Measurements from ENCODE around the gene SPEF2.
"Not testable (repeated sequence)": the region's sequence is repeated elsewhere in the genome, so short reads cannot be mapped to it uniquely, and the experiment has no call there.

The SPEF2 gene

DNA sequence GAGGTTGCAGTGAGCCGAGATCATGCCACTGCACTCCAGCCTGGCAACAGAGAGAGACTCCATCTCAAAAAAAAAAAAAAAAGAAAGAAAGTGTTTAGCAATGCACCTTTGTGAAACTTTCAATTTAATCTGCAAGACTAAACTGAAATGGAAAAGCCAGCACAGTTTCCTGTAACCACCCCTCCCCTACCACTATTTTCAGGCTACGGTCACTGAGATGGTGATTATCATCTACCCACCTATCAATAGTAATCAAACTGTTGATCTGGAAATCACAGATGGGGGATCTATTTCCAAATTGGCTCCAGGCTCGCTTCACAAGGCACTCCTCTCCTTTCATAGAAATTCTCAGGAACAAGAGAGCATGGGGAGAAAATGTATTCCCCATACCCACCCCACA lies 208.4 kb downstream of the SPEF2 start:
- no peak for DNase-seq

DNA sequence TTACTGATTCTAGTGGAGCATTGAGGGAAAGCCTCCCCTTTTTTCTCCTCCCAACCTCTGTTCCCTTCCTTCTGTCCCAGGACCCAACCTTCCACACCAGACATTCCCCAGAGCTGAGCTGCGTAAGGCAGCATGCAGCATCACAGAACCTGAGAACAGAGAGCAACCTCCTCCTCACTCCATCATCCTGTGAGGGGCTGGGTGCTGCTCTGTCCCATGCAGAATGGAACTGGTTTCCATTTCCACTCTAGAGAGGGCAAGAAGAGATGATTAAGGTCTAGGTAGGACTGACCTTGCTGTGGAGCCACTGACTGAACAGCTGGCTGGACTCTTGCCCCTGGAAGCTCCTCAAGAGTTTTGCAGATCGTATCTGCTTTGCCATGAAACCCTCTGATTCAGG lies 208.9 kb downstream of the SPEF2 start:
- no peak for DNase-seq

DNA sequence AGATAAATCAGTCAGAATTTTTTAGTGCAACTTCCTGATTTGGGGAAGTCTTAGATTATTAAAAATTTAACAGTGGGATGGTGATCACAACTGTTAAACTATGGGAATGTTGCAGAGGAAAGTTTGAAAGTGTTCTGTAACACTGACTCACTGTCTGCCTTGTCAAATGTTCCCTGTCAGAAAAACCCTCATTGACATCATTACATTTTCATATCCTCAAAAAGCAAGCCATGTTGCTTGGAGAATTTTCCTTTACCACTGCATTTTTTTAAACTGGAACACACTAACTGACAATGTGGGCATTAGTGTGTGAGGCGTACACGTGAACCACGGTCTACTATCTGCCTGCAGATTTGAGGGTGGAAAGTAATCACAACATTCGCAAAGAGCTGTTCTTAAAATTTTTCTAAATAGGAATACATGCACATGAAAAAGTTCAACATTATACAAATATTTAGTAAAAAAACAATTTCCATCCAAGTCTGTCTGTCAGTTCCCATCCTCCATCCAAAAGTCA lies 210.5 kb downstream of the SPEF2 start:
- no peak for DNase-seq

DNA sequence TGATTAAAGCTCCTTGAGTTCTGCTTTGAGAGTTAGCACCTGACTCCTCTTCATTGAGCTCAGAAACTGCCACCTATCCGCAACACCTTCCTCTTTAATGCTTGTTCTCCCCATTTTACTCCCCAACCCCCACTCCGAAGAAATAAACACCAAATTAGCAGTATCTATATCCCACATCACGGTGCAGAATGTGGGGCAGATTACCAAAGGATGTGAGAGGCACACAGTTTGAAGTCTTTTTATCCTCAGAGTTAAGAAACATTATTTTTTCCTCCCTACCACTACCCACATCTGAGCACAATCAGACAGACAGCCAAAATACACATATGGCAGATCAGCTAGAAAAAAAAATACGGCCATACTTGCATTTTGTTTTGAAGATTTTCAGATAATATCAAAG lies 212.9 kb downstream of the SPEF2 start:
- DNase-seq = peak; percentile 83

DNA sequence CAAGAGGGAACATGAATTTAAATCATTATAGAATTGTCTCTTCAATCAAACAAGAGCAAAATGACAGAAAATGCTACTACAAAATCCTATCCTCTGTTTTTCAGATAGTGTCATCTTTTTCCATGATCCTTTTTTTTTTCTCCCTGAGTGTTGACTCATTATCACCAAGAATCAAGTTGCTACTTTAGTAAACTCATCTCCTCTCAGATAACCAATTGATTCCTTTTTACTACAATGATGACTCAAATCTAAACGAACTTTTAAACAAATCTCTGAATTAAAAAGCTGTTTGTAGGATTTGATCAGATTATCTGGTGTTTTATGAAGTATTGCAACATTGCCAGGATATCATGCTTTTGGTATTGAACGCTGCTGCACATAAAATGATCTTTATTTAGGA lies 215.1 kb downstream of the SPEF2 start:
- peak; percentile 61 for DNase-seq

DNA sequence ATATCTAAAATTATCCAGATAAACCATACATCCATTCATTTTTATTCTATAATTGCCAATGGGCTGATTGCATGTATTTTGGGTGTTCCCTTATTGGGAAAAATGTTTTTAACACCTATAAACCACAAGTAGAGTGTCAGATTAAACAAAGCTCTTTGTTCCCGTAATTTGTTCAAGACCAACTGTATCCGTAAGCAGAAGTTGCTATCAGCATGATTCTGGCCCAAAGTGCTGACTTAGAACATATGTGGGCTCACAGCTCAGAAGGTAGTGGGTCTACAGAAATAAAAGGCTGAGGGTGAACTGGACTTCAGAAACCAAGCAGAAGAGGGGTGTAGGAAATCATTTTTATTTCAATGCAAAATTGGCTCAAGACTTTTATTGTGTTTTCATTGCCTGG lies 215.6 kb downstream of the SPEF2 start:
- DNase-seq = no peak

DNA sequence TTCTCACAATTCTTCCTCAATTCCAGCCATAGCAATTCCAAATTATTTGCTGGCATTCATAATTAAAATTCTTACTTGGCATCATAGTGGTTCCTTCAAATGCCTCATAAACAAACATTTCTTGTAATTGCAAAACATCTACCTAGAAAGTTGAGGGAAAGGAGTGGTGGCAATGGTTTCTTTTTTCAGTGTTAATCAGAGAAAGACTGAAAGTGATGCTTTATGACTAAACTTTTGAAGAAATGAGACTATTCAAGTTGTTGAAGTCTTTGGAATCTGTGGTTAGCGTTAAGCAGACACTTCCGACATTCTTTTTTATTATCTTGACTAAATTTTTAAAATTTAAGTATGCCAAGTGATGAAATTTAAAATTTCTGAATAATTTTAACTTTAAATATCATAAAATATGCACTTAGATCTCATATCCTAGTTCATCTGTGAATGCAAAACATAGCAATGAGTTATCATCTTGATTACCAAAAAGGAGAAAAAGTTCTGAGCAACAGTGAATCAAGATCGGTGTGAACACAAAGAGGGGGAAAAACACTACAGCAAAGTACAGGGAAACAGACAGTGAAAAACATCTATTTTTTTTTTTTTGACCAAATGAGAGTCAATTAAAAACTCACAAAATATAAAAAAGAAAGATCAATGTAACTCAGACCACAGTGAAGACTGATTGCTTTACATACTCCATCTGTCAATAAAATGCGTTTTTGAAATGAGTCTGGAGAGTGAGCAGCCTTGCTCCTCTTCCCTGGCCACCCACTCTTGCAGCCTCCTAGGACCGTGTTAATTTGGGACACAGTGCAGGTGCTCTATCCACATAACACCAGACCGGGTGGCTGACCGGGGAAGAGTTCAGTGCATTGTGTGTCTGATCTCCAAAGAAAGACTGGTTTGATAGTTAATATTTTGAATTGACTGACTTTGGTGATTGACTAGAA lies 218.4 kb downstream of the SPEF2 start:
- DNase-seq = peak; percentile 76

DNA sequence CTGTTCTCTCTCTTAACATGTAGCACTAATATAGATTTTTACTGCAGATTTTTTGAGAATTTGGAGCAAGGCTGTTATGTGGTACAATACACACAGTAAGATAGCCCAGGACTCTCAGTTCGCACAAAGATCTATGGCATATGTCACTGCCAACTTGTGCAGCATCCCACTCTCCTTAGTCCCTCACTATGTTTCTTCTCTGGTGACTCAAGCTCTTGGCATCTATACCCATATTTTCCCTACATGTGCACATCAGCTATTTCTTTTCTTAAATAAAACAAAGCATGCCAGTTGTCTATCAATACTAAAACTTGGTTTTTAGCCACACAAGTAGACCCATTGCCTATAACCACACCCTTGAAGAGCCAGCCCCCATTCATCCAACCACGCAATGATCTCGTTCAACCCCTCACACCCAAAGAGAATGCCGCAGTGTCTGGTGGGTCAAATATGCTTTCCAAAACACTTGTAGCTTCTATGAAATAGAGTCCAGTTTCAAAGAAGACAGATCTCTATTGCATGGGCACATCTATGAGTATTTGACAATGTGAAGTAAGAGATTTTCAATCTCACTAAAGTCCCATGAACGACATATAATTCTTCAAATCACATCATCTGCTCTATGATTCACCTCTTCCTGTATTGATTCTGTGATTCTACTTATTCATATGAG lies 220.8 kb downstream of the SPEF2 start:
- no peak for DNase-seq

DNA sequence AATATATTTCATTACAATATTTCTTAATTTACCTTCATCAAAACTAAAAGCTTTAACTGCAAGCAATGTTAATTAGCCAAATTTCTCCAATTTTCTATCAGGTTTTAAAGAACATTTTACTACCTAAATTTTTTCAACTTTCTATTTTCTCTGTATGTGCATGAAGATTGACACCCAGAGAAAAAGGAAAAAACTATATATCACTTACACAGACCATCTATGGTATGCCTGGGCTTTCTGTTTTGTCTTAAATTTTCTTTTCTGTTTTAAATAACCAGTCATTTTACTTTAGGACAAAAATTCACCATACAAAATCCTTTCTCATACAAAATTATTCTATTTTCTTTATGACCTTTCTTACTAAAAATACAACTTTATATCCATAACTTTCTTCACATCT lies 225.2 kb downstream of the SPEF2 start:
- DNase-seq = no peak

DNA sequence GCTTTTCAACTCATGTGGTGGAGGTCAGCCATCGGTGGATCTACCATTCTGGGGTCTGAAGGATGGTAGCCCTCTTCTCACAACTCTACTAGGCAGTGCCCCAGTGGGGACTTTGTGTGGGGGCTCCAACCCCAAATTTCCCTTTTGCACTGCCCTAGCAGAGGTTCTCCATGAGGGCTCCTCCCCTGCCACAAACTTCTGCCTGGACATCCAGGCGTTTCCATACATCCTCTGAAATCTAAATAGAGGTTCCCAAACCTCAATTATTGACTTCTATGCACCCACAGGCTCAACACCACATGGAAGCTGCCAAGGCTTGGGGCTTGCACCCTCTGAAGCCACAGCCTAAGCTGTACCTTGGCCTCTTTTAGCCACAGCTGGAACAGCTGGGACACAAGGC lies 227.8 kb downstream of the SPEF2 start:
- DNase-seq = not testable (repeated sequence)

DNA sequence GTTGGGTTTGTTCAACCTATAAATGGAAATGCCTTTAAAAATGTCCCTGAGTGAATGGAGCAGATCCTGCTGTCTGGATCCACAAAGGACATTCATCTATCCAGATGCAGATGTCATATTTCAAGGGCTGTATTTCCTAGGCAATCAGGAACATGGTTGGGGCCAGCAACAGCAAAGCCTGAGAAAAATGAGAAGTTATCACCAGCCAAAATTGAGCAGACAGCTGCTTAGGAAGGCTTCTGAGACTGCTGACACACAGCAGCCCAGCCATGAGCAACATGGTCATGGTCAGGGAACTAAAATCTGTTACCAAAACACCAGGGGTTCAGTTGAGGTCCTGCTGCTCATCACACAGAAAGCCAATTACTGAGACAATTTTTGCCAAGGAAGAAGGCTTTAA lies 229.8 kb downstream of the SPEF2 start:
- no peak for DNase-seq

DNA sequence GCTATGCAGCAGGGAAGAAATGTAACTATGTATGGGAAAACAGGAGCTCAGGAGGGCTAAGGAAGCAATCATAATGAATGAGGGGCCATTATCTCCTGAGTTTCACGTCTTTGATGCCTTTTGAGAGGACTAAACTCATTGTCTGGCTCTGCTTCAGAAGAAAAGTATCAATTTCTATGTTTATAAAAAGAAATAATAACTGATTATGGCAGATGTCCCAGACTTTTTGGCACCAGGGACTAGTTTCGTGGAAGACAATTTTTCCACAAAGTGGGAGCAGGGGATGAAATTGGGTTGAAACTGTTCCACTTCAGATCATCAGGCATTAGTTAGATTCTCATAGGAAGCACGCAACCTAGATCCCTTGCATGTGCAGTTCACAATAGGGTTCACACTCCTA lies 230.3 kb downstream of the SPEF2 start:
- no peak for DNase-seq

DNA sequence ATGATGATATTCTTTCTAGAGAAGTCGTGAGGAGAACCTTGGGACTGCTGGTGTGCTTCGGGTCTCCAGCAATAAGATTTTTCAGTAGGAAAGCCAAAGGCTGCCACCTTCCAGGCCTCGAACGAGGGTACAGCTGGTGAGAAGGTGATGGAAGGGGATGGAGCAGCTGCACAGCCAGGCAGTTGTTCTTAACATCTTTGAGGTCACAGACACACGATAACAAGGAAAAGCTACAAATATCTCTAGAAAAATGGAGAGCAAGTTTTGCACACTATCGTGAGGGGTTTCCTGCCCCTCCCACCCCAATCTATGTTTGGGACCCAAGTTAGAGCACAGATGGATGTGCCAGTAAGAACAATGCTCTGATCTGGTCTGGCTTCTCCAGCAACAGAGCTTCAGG lies 232.2 kb downstream of the SPEF2 start:
- DNase-seq = no peak

DNA sequence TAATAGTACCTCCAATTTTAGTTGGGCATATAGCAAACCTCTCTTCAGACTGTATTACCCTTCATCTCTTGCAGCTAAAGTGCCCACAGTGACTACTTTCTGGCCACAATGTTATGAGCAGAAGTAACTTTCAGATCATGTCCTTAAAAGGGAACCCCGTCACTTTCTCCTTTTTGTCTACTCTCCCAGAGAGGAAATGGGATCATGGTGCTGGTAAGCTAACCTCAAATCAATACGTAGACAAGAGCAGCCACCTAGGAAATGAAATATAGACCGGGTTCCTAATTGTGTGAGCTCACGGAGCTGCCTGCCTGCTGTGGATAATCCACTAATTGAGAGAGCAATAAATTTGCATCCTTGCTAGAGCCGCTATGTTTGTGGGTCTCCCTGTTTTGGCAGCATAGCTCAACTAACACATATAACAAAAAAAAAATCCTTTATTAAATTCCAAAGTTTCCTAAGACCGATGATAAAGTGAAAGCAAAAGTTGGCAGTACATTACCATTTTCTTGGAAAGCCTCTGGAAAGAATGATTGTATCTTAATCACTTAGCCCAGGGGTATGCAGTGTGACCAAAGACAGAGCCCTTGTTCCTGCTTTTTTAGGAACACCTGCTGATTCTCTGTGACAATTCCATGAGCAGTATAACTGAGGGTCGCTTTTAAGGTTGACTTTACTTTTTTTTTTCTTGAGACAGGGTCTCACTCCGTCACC lies 233.5 kb downstream of the SPEF2 start:
- DNase-seq = no peak

DNA sequence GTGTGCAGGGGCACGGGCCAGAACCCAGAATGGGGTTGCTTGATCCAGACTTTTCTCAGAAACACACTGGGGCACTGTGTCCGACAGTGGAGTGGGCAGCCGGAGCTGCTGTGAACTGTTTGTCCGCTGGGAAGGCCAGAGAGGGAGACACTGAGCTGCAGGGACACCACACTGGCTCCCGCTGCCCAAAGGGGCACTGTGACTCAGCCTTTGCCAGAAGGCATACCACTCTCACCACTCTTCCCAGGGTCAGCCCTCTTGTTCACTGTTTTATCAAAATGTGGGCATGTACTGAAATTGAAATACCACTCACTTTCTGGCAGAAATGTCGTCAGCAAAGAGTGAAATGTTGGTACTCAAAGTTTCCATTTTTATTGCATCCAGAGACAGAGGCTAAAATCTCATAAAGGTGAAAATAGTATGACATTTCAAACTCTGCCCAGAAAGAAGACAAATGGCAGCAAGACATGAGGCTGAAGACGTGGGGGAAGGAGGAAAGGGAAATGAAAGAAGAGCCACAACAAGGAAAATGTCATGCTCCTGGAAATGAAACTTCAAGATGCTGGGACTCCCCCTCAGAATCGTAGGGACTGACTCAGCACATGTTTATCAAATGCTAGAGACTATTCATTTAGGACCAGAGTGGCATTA lies 234.5 kb downstream of the SPEF2 start:
- DNase-seq = peak; percentile 84

DNA sequence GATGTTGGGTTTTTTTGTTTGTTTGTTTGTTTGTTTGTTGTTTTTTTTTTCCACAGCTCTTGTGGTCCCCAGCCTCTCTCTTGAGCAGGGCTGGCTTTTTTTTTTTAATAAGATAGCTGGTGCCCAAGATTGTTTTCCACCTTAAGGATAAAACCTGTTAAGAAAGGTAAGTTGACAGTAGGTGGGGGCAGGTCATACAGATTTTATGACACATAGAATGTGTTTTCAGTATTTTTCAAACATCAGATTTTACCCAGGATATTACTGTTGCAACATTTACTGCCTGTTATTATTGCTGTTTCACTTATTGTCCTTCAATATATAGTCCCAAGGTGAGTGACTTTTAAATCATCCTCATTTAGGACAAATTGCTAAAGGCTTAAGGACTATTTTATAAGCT lies 235.1 kb downstream of the SPEF2 start:
- peak; percentile 60 for DNase-seq

DNA sequence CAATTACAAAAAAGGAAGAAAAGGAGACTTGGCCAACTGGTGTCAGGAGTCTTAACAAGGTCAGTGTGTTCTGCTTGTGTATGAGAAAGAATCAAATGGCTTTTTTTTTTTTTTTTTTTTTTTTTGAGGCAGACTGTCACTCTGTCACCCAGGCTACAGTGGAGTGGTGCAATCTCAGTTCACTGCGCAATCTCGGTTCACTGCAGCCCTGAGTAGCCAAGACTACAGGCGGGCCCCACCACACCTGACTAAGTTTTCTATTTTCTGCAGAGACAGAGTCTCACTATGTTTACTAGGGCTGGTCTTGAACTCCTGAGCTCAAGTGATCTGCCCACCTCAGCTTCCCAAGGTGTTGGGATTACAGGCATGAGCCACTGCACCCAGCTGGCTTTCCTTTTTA lies 236.0 kb downstream of the SPEF2 start:
- DNase-seq = peak; percentile 93

DNA sequence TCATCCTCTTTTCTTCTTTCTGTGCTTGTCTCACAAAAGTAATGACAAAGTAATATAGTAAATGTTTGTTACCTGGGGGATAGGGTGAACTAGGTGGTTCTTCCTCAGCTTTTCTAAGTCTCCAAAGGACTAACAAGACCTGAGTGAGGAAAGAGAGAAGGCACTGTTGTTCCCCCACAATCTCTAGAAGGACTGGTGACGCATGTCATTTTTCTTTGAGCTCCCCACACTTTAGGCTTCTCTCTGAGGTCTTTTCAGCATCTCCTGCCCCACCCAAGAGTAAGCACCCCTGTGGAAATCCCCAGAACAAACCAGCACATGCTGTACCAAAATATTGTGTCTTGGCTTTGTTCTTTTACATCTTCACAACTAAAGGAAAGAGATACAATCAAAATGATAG lies 236.6 kb downstream of the SPEF2 start:
- DNase-seq = peak; percentile 98

DNA sequence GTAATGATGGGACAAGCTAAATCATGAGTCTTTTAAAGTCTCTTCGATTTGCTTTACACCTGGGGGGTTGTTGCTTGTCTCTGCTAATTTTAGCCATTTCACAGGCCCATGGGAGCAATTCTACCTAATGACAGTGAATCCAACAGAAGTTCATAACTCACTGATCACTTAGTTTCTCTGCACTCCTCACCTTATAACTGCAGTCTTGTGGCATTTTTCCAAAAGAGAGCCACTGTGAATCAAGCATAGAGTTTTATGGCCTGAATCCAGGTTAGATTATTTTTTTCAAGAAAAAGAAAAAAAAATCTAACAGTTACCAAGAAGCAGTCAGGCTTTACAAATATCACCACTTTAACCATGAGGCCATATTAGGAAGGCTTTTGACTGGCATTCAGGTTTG lies 237.5 kb downstream of the SPEF2 start:
- DNase-seq = peak; percentile 66

DNA sequence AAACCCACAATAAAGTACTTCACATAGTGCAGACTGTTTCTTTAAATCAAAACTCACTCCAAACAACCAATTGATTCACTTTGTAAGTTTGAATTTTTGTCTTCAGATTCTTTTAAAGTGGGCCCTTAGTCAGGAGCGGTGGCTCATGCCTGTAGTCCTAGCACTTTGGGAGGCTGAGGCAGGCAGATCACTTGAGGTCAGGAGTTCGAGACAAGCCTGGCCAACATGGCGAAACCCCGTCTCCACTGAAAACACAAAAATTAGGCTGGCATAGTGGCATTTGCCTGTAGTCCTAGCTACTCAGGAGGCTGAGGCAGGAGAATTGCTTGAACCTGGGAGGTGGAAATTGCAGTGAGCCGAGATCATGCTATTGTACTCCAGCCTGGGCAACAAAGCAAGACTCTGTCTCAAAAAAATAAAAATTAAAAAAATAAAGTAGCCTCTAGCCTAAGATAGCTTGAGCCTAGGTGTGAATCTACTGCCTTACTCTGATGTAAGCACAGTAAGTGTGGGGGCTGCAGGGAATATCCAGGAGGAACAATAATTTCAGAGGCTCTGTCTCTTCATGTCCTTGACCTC lies 238.6 kb downstream of the SPEF2 start:
- DNase-seq = not testable (repeated sequence)

DNA sequence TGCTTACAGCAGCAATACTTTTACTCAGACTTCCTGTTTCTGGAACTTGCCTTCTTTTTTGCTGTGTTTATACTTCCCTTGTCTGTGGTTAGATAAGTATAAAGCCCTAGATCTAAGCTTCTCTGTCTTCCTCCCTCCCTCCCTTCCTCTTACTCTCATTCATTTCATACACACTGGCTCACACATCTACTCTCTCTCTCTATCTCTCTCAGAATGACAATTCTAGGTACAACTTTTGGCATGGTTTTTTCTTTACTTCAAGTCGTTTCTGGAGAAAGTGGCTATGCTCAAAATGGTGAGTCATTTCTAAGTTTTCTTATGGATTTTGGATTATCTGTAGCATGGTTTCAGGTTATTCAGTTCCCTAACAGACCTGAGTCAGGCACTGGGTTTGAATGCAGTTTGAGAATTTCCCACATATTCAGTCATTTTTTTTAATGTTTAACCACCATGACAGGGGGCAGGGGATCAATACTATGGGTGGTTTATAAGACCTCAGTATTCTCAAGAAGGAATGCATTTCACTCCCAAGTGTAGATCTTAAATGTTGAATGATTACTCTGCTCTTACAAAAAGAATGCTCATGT lies 239.2 kb downstream of the SPEF2 start, which contains the start of gene IL7R:
TSS of gene IL7R (plus strand) at position 127 of the 587 bp plus-strand sequence. CDS start at position 214, 87 bp downstream.
- DNase-seq = peak; percentile 91

Data from CD4-positive, alpha-beta T cell treated with Interleukin-4 for 4 hours (primary cell).